PC-3 (cell line): Measurements from ENCODE around the gene GBA3.

ENCODE experiments used
- CTCF ChIP-seq: fragments of 300-600 bp; sonication (generic); conservative IDR thresholded peaks from 2 replicates; pipeline ENCODE4 v1.5.1; 2017; ENCODE audit warnings: antibody characterized with exemption, low read depth, mild to moderate bottlenecking, low read length
- EZH2 ChIP-seq: fragments of 300-600 bp; sonication (generic); IDR thresholded peaks from one replicate; pipeline ENCODE4 v1.6.1; 2017; ENCODE audit warnings: antibody characterized with exemption, mild to moderate bottlenecking, low read length; ENCODE audit not compliant: unreplicated experiment

- TF ChIP-seq CTCF = no peak
- TF ChIP-seq EZH2 = no peak
These were observed 37.3 kb downstream of the GBA3 start for GRCh38 chr4:22730021-22730420.
